Measurements from ENCODE around the gene OCA2.

OCA2 gene

DNA sequence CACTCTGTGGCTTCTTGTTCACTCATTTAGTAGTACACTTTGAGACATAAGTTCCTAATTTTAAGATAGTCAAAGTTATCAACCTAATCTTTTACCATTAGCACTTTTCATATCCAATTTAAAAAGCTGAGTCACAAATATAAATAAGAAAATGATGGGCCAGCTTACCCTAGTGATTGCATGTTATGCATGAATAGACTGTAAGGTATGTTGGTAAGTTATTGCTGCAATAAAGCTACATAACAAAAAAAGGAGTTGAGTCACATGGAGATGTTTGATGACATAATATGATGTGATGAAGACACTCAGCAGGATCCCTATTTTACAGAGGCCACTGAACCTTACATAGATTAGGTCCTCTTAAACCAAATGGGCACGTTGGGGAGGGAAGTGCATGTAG is 161.3 kb downstream of the OCA2 start:
- TF ChIP-seq CTCF (IDR thresholded peaks at IDR 0.05; ENCODE audit: low read depth, low read length), result no peak
- H3K4me3 ChIP-seq (replicated peaks in 1 of 2; ENCODE audit: low read depth in 2 of 2, low read length in 2 of 2), result no peak overlapping the region
- no peak for DNase-seq (ENCODE audit: low read depth in 2 of 2)

GRCh38 chr15:27936164-27936563 is 163.0 kb downstream of the OCA2 start:
- H3K4me3 ChIP-seq (replicated peaks in 1 of 2; ENCODE audit: low read depth in 2 of 2, low read length in 2 of 2), result no peak overlapping the region
- no peak for DNase-seq (ENCODE audit: low read depth in 2 of 2)
- no peak for TF ChIP-seq CTCF (IDR thresholded peaks at IDR 0.05; ENCODE audit: low read depth, low read length)

DNA sequence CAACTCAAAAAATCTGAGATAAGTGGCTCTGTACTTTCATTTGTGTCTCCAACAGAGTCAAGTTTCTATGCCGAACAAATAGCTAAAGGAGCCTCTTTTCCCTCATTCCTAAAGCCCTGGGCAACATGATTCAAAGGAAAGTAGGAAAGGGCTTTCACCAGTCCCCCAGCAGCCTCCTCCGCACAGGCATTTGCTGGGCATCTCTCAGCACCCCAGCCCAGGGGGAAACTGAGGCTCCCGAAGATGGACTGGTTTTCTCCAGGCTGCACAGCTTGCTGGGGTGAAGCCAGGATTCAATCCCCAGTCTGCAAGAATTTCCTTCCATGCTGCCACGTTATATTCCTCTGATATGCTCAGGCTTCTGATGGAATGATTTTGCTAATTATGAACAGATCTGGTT is 163.8 kb downstream of the OCA2 start:
- TF ChIP-seq CTCF (IDR thresholded peaks at IDR 0.05; ENCODE audit: low read depth, low read length), result no peak
- no peak overlapping the region for H3K4me3 ChIP-seq (replicated peaks in 1 of 2; ENCODE audit: low read depth in 2 of 2, low read length in 2 of 2)
- no peak for DNase-seq (ENCODE audit: low read depth in 2 of 2)

- no peak for TF ChIP-seq CTCF (IDR thresholded peaks at IDR 0.05; ENCODE audit: low read depth, low read length)
- DNase-seq (ENCODE audit: low read depth in 2 of 2), result no peak
- no peak overlapping the region for H3K4me3 ChIP-seq (replicated peaks in 1 of 2; ENCODE audit: low read depth in 2 of 2, low read length in 2 of 2)
These were observed 164.3 kb downstream of the OCA2 start for GRCh38 chr15:27934782-27935181.

- H3K4me3 ChIP-seq (replicated peaks in 1 of 2; ENCODE audit: low read depth in 2 of 2, low read length in 2 of 2), result no peak overlapping the region
- DNase-seq (ENCODE audit: low read depth in 2 of 2), result no peak
- no peak for TF ChIP-seq CTCF (IDR thresholded peaks at IDR 0.05; ENCODE audit: low read depth, low read length)
These were observed 165.6 kb downstream of the OCA2 start for GRCh38 chr15:27933562-27933961.

DNA sequence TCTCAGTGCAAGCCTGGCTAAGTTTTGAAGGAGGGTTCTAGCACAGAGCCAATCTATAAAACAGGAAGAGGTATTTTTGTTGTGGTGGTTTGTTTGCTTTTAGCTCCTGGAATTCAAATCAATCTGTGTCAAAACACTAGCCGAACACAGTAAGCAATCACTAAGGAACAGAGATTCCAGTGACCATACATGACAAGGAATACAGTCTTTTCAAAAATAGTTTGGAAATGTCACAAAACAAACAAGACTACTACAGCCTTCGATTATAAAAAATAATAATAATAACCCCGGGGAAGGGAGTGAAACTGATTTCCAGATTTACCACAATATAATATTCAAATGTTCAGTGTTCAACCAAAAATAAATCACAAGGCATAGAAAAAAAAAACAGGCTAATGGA is 166.5 kb downstream of the OCA2 start:
- no peak for TF ChIP-seq CTCF (IDR thresholded peaks at IDR 0.05; ENCODE audit: low read depth, low read length)
- DNase-seq (ENCODE audit: low read depth in 2 of 2), result no peak
- H3K4me3 ChIP-seq (replicated peaks in 1 of 2; ENCODE audit: low read depth in 2 of 2, low read length in 2 of 2), result no peak overlapping the region

DNA sequence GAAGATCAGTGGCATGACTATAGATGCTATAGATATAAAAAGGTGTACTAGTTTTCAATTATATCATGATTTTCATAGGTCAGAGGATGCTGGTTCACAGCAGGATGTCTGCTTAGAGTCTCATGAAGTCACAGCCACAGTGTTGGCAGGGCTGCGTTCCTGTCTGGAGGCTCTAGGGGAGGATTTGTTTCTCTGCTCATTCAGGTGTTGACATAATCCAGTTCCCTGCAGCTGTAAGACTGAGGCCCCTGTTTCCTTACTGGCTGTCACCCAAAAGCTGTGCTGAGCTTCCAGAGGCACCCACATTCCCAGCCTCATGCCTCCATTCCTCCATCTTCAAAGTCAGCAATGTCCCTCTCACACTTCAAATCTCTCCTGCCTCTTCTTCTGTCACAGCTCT is 170.7 kb downstream of the OCA2 start:
- no peak for TF ChIP-seq CTCF (IDR thresholded peaks at IDR 0.05; ENCODE audit: low read depth, low read length)
- DNase-seq (ENCODE audit: low read depth in 2 of 2), result no peak
- H3K4me3 ChIP-seq (replicated peaks in 1 of 2; ENCODE audit: low read depth in 2 of 2, low read length in 2 of 2), result no peak overlapping the region

All from cardiac fibroblast (primary cell).